GM19463 (cell line): ENCODE data around the gene QSOX1.

Source experiments
- ATAC-seq: cut with Tn5 transposase; IDR thresholded peaks from one replicate; pipeline ENCODE4 v1.9.1; 2021; ENCODE audit warnings: mild to moderate bottlenecking, moderate library complexity; ENCODE audit not compliant: unreplicated experiment

QSOX1 gene

GRCh38 chr1:180150982-180151381 lies 3.7 kb upstream of the QSOX1 start:
- ATAC-seq = no peak

- no peak for ATAC-seq
These were observed 3.2 kb upstream of the QSOX1 start for GRCh38 chr1:180151508-180151907.

DNA sequence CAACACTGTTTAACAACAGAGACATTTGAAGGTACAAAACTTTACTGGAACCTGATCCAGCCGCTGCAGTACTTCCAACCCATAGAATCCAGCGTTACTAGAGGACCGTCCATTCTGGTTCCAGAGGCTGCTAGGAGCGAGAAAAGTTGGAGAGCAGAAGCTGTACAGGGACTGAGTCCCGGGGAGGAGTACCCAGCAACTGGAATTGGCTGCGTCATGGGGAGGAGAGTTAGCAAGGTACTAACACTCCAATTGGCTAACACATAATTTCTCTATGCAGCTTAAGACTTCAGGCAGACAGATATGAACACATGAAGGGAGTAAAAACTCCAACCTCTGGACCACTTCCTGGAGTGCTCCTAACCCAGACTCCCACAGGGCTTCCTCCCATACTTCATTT lies 2.1 kb upstream of the QSOX1 start:
- ATAC-seq = no peak

DNA sequence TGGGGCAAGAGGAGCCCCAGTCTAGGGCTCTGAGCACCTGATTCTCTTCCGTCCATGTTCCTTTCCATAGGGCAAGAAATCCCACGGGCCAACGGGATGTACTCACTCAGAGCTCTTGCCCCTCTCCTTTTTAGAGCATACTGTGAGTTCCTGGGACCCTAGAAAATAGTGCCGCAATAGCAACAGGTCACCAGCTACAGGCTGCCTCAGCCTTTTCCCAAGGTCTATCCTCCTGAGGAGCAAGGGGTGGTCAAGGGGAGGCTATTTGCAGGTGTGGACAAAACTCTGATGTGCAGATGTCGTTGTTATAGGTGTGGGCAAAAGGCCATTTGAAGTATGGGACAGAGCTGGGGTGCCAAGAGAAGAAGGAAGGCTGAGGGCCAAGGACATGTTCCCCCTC lies 1.6 kb upstream of the QSOX1 start:
- ATAC-seq = no peak

- no peak for ATAC-seq
These were observed 705 bp upstream of the QSOX1 start for GRCh38 chr1:180154003-180154324.

DNA sequence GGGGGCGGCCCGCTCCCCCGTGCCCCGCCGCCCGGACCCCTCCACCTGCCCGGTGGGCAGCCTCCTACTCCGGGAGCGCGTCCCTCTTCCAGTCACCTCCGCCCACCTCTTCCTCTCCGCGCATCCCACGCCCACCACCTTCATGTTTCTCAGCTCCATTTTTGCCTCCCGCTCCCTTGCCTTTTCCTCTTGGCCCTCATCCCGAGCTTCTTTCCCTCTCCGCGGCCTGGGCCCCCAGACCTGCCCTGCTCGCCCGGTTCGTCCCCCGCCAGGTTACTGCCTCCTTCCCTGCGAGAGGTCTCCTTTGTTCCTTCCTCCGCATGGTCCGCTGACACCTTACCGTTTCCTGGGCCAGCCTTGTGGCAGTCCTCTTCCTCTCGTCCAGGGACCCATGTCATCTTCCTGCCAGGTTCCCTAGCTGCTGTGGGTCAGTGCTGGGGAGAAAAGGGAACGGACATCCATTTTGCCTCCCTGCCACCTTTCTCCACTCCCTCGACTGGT lies 563 bp downstream of the QSOX1 start:
- ATAC-seq = peak; percentile 2

DNA sequence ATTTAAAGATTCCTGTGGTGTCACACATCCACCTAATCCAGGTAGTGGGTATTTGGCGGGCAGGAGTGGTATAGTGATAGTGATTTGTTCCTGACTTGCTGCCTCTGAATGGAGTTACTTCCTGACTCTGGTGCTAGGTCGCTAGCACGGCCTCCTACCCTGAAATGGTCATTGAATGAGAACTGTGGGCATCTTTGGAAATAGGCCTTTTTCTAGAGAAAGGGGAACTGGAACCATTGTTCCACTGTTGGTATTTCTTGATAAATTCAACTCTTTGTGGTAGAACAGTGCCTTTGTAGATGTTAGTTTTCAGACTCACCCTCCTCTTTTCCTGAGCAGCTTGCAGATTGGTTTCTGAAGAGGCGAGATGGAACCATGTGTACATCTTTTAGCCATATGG lies 1.5 kb downstream of the QSOX1 start:
- no peak for ATAC-seq

DNA sequence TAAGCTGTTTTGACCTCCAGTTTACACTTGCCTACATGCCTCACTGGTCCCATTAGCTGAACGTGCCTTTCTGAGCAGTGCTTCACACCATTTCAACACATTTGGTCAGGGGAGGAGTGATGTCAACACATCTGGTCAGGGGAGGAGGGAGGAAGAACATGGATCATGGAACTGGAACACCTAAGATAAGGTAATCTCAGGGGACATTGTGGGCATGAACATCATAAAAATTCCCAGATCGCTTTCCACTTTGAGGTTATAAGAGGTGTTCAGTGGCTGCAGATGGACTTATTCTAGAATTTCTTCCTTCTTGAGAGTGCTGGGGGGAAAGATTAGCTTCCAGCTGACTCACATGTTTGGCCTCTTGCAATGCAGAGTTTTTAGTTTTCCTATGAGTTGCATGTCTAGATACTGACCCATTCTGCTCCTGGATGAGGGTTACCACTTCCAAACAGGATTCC lies 2.0 kb downstream of the QSOX1 start:
- ATAC-seq = no peak

DNA sequence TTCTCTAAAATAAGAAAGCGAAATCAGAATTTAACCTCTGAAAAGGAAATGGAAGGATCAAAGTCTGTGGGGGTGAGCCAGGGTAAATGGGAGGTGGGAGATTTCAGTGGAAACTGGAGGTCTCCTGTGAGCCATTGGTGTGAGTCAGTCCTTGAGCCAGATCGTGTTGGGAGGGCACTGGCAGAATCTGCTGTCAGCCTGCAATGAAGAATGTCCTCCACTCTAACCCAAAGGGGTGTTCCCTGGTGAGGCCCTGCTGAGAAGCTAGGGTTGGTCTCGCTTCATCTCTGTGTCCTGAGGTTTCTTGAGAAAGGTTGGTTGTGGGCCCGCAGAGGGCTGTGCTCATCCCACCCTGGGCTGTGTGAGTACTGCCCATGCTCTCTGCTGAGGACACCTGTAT lies 2.4 kb downstream of the QSOX1 start:
- no peak for ATAC-seq

GRCh38 chr1:180157576-180158057 lies 2.9 kb downstream of the QSOX1 start:
- no peak for ATAC-seq

DNA sequence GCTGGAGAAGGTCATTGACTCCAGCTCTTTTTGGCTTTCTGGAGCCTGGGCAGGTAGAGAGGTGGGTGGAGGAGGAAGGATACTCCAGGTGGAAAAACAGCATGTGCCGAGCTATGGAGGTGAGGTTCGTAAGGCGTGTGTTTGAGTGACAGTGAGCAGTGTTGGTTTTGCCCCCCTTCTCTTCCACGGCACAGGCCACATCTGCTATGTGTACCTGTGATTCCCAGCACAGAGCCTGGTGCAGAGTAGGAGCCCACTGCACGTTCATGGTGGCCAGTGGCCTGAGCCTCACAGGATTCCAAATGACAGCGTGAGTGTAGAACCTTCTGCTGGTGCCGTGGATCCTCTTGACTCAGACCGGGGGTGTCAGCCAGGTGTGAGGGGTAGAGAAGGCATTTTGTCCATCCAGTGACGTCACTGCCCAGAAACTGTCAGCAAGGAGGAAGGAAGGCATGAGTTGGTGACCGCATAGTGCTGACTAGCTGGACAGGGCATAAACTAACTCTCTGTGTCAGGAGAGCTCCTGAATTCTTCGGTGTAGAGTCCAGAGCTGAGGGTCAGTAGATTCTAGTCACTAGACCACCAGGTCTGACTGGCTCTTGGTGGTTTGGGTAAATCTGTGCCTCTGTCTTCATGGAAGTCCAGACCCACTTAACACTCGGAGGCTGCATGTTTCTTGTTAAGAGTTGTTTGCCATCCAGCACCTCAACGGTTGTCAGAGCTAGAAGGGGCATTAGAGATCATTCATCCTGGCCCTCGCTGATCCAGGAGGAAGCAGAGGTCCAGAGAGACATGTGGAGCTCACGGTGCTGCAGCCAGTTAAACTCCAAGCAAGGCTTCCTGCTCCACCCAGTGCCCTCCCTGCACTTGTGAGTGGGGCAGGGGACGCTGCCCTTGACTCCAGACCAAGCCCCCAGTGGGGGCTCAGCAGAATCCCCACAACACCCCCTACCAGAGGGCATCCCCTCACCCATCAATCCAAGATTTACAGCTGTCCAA lies 3.8 kb downstream of the QSOX1 start:
- no peak for ATAC-seq

GRCh38 chr1:180160357-180160756 lies 5.7 kb downstream of the QSOX1 start:
- no peak for ATAC-seq

DNA sequence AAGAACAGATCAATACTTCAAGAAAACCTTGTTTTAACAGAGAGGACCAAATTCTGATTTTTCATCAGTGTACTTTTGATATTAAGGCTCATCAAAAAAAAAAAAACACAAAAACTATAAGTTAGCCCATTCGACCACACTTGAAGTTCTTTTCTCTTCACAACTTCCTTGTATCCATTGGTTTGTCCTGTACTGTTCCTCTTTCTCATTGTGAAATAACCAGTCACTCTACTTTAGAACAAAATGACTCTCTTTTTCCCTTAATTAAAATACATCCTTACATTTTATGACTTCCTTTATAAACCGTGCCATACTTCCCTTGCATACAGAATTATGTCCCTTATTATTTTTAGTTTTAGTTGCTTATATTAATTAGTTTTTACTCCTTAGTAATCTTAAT lies 8.4 kb downstream of the QSOX1 start:
- no peak for ATAC-seq

DNA sequence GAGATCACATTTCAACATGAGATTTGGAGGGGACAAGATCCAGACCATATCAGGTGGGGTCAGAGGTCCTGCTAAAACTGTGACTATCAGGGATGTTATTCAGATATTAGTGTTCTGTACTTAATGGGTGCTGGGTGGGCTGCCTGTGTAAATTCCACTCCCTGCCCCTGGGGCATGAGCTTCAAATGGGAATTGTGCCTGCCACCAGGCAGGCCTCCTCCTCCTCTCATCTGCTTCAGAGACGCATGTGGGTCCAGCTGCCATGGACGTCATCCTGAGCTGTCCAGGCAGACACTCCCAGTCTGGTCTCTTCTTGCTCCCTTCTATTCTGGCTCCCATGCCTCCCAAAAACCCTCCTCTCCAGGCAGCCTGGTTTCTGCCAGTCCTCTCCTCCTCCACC lies 10.4 kb downstream of the QSOX1 start:
- ATAC-seq = no peak

- no peak for ATAC-seq
These were observed 11.1 kb downstream of the QSOX1 start for GRCh38 chr1:180165509-180166435.

DNA sequence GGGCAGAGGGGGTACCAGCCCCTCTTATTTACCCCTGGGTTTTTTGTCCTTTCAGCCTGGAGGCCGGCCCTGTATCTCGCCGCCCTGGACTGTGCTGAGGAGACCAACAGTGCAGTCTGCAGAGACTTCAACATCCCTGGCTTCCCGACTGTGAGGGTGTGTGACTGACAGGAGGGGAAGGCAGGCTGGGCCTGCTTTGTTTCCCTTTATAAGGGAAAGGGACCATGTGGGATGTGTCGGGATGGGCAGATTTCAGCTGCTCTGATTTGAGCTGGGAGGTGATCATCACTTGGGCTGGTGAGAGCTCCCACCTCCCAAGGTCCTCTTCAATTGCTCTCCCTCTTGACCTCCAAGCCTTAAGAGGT lies 11.7 kb downstream of the QSOX1 start:
- no peak for ATAC-seq

DNA sequence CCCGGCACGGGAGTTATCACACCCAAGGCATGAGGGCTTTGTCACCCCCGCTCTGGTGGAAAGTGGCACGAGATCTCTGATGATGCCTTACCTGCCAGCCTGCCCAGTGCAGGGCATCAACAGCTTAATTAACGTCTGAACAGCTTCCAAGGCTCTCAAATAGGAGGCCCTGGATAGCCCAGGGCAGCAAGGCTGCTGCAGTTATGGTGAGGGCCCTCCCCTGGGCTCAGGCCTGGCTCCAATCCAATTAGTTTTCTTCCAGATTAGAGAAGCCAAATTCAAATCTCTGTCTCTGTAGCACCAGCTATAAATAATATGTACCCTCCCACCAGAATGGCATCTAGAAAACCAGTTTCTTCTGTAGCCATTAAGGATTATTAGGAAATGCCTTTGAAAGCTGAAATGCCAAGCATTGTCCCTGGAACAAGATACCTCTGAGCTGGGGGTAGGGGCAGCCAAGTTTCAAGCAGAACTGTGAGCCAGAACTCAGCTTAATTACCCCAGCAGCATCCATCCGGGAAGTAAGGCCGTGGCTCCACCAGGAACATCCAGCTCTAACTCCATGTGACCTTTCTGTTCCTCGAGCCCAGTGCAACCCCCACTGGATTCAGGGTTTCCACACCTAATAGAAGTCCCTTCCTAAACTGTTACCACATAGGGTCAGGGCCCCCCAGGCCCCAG lies 12.5 kb downstream of the QSOX1 start:
- no peak for ATAC-seq

GRCh38 chr1:180167721-180168467 lies 13.2 kb downstream of the QSOX1 start:
- no peak for ATAC-seq

- peak; percentile 81 for ATAC-seq
These were observed 14.3 kb downstream of the QSOX1 start for GRCh38 chr1:180168786-180169639.
